HEK293T (cell line): Measurements from ENCODE around the gene SNTG2.

Experiments
- CTCF ChIA-PET: fragments of 350-600 bp; formaldehyde crosslinking; extraction: SDS; loops from one replicate; lab custom pipeline; 2021; ENCODE audit warnings: antibody characterized with exemption, inconsistent platforms; lab: Yijun Ruan, JAX
- POLR2A ChIA-PET: fragments of 350-600 bp; formaldehyde crosslinking; extraction: SDS; loops from one replicate; lab custom pipeline; 2020; ENCODE audit warnings: antibody characterized with exemption, inconsistent platforms; lab: Yijun Ruan, JAX
- DNase-seq: peaks from one replicate; pipeline ENCODE4 v3.0.0; 2012; ENCODE audit warnings: mixed read lengths; ENCODE audit errors: extremely low spot score
- ARNT ChIP-seq: fragments of 450-650 bp; IDR thresholded peaks from 2 replicates; pipeline ENCODE4 v1.6.1; 2017; ENCODE audit warnings: mild to moderate bottlenecking
- BHLHE40 ChIP-seq: fragments of 450-650 bp; IDR thresholded peaks from 2 replicates; pipeline ENCODE4 v1.6.1; 2016; ENCODE audit warnings: mild to moderate bottlenecking, moderate library complexity, borderline replicate concordance
- CTBP1 ChIP-seq: fragments of 450-650 bp; IDR thresholded peaks from 2 replicates; pipeline ENCODE4 v1.6.1; 2016; ENCODE audit warnings: borderline replicate concordance
- ELF4 ChIP-seq: fragments of 450-650 bp; IDR thresholded peaks from 2 replicates; pipeline ENCODE4 v1.6.1; 2017; ENCODE audit warnings: antibody characterized with exemption
- FOXA1 ChIP-seq: fragments of 450-650 bp; IDR thresholded peaks from 2 replicates; pipeline ENCODE4 v1.6.1; 2016; ENCODE audit warnings: mild to moderate bottlenecking
- FOXK2 ChIP-seq: fragments of 450-650 bp; IDR thresholded peaks from 2 replicates; pipeline ENCODE4 v1.6.1; 2016; ENCODE audit warnings: mild to moderate bottlenecking
- FOXM1 ChIP-seq: fragments of 450-650 bp; IDR thresholded peaks from 2 replicates; pipeline ENCODE4 v1.6.1; 2017; ENCODE audit warnings: mild to moderate bottlenecking, borderline replicate concordance
- HDGF ChIP-seq: fragments of 450-650 bp; IDR thresholded peaks from 2 replicates; pipeline ENCODE4 v1.6.1; 2017; ENCODE audit warnings: antibody characterized with exemption, borderline replicate concordance
- L3MBTL2 ChIP-seq: fragments of 450-650 bp; conservative IDR thresholded peaks from 2 replicates; pipeline ENCODE4 v1.6.1; 2016; ENCODE audit warnings: mild to moderate bottlenecking
- LEF1 ChIP-seq: fragments of 450-650 bp; IDR thresholded peaks from 2 replicates; pipeline ENCODE4 v1.6.1; 2017; ENCODE audit warnings: mild to moderate bottlenecking, borderline replicate concordance
- NFRKB ChIP-seq: fragments of 450-650 bp; IDR thresholded peaks from 2 replicates; pipeline ENCODE4 v1.6.1; 2016; ENCODE audit warnings: mild to moderate bottlenecking, moderate library complexity
- SP1 ChIP-seq: fragments of 450-650 bp; IDR thresholded peaks from 2 replicates; pipeline ENCODE4 v1.6.1; 2017
- SUZ12 ChIP-seq: fragments of 450-650 bp; IDR thresholded peaks from 2 replicates; pipeline ENCODE4 v1.6.1; 2016; ENCODE audit warnings: mild to moderate bottlenecking
- TARDBP ChIP-seq: fragments of 450-650 bp; IDR thresholded peaks from 2 replicates; pipeline ENCODE4 v1.6.1; 2016
- ZNF384 ChIP-seq: fragments of 450-650 bp; IDR thresholded peaks from 2 replicates; pipeline ENCODE4 v1.6.1; 2016
- TF ChIP-seq, protein P1 (sequence below): fragments of 450-650 bp; IDR thresholded peaks from 2 replicates; pipeline ENCODE4 v1.6.1; 2016

Gene SNTG2

DNA sequence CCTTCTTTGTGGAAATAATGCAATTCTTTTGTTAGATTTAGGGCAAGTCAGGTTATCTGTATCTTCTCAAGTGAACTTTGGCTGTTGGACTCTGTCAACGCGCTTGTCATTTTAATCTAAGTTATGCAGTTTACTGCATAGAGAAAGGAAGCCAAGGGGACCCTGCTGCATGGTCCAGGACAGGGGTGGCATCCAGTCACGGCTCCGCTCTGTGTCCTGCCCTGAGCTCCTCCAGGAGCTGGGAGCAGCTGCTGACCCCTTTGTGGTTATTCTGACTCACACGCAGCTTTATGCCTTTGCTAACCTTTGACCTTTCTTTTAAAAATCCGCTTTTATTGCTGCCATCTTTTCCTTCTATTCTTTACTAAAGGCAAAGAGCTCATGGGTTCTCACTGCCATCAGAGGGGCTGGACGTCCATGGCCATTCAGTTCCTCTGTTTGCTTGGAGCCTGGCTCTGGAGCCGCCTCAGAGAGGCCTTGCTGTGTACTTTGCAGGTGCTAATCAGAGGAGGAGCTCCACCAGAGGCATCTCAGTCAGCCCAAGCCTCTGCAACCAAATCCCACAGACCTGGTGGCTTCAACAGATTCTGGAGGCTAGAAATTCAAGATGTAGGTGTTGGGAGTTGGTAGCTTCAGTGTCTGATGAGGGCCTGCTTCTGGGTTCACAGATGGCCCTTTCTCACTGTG, 39.3 kb downstream of the SNTG2 start:
- CTCF ChIA-PET, result no interaction called here
- no peak for DNase-seq
- no peak for TF ChIP-seq CTBP1
- TF ChIP-seq, protein P1, sequence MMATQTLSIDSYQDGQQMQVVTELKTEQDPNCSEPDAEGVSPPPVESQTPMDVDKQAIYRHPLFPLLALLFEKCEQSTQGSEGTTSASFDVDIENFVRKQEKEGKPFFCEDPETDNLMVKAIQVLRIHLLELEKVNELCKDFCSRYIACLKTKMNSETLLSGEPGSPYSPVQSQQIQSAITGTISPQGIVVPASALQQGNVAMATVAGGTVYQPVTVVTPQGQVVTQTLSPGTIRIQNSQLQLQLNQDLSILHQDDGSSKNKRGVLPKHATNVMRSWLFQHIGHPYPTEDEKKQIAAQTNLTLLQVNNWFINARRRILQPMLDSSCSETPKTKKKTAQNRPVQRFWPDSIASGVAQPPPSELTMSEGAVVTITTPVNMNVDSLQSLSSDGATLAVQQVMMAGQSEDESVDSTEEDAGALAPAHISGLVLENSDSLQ, result no peak
- TF ChIP-seq TARDBP, result no peak
- no peak for TF ChIP-seq NFRKB
- TF ChIP-seq FOXK2, result no peak
- TF ChIP-seq HDGF, result no peak
- POLR2A ChIA-PET, result no interaction called here

DNA sequence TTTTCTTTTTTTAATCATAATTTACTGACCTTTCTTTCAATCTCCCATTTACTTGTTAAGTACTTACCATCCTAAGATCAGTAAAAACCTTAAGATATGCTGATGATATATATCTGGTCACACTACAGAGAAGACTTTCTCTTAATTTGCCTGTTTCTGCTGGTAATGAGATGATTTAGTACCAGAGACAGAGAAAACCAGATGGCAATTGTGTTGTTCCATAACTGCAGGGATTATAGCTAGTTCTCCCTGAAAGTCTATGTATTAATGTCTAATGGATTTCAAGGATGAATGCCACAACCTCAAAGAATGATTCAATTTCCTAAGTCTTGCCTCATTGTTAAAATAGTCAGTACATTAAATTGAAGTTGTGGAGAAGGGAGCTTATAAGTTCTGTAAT, 40.3 kb downstream of the SNTG2 start:
- no peak for DNase-seq
- ChIA-PET CTCF (no interaction called here), POLR2A (no interaction called here)
- TF ChIP-seq L3MBTL2 (no peak), FOXK2 (no peak), NFRKB (no peak), FOXA1 (no peak), HDGF (no peak), CTBP1 (no peak), TARDBP (no peak), ELF4 (no peak), SP1 (no peak), LEF1 (no peak), BHLHE40 (no peak), ZNF384 (no peak), ARNT (no peak)
- TF ChIP-seq, protein P1, result no peak

DNA sequence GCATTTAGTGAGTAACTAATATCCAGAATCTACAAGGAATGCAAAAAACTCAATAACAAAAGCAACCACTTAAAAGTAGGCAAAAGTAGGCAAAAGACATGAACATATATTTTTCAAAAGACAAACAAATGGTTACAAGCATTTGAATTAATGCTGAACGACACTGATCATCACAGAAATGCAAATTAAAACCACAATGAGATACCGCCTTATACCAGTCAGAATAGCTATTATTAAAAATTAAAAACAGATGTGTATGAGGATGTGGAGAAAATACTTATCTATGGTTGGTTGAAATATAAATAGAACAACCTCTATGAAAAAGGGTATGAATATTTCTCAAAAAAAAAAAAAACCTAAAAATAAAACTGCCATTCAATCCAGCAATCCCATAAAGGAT, 51.7 kb downstream of the SNTG2 start:
- no peak for DNase-seq
- TF ChIP-seq L3MBTL2 (no peak), TARDBP (no peak), ZNF384 (no peak), FOXK2 (no peak), HDGF (no peak), BHLHE40 (no peak), LEF1 (no peak), FOXM1 (no peak)
- TF ChIP-seq, protein P1, result no peak
- CTCF ChIA-PET, result no interaction called here
- POLR2A ChIA-PET, result no interaction called here

DNA sequence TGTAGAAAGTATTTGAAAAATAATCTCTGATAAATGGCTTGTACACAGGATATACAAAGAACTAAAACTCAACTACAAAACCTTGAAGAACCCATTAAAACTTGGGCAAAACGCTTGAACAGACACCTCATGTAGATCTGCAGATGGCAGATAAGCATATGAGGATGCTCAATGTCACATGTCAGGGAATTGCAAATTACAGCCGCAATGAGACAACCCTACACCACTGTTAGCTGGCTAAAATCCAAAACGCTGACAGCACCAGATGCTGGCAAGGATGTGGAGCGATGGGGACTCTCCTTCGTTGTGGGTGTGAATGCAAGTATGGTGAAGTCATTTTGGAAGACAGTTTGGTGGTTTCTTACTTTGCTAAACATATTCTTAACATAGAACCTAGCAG, 53.7 kb downstream of the SNTG2 start:
- TF ChIP-seq ZNF384 (no peak), NFRKB (no peak), SUZ12 (no peak), ELF4 (no peak), SP1 (no peak), FOXK2 (no peak), TARDBP (no peak), FOXA1 (no peak), CTBP1 (no peak)
- POLR2A ChIA-PET, result no interaction called here
- CTCF ChIA-PET, result no interaction called here
- DNase-seq, result no peak

DNA sequence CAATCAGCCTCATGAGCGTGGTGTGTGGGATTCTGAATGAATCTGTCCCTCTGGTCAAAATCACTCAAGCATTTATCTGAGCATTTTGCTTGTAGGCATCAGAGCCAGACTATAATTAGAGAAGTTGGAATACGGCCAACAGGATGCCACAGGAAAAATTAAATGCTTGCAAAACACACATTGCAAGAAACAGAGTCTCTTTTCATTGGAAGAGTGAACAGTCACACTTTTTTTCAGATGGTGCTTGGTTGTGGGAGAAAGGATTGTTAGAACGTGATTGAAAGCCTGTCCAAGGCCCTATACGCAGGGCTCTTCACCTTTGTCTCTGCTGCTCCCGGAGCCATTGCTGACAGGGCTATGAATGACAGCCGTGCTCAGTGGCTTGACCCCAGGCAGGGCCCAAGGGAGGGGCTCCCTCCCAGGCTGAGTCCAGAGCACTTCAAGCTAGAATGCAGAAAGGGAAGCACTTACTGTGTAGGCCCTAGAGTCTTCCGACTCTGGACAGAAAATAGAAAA, 59.8 kb downstream of the SNTG2 start:
- TF ChIP-seq FOXM1, result no peak
- TF ChIP-seq FOXK2, result no peak
- TF ChIP-seq HDGF, result no peak
- TF ChIP-seq ELF4, result no peak
- TF ChIP-seq NFRKB, result no peak
- no peak for TF ChIP-seq LEF1
- no peak for TF ChIP-seq ARNT
- no peak for DNase-seq
- POLR2A ChIA-PET, result no interaction called here
- CTCF ChIA-PET, result no interaction called here

DNA sequence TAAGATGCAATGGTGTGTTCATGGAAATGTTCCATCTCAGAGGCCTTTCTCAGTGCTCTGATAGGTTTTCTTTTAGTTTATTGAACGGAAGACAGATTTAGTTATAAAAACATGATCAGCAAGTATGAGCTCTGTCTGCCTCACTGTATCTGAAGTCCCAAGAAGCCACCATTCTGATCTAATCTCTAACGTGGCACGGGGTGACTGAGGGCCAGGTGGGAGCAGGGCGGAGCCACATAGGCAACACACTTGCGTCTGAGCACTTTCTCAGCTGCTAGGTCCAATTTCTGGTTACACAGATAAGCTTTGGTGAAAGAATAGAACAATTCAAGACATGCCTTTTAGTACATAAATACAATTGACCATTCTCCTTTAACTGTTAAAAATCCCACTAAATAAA, 60.4 kb downstream of the SNTG2 start:
- no peak for TF ChIP-seq NFRKB
- no peak for DNase-seq
- POLR2A ChIA-PET, result no interaction called here
- CTCF ChIA-PET, result no interaction called here

DNA sequence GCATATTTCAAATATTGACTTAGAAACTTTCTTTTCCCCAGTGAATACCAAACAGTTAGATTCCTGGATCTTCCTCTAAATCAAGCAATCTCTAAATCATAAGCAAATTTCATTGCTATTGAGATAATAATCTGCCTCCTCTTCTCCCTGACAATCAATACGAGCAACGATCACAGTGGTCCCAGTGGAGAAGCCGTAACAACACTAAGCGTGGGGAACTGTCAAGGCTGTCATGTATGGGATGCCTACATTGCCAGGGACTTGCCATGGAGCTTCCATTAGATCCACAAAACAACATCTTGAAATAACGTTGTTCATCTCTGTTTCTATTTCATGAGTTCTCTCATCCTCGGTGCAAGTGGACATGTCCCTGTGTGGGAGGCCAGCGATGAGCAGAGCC, 61.3 kb downstream of the SNTG2 start:
- TF ChIP-seq SP1 (no peak), TARDBP (no peak), ARNT (no peak), HDGF (no peak), BHLHE40 (no peak), SUZ12 (no peak), FOXK2 (no peak), LEF1 (no peak), FOXA1 (no peak), NFRKB (no peak), ELF4 (no peak), CTBP1 (no peak), L3MBTL2 (no peak)
- TF ChIP-seq, protein P1, result no peak
- DNase-seq, result no peak
- CTCF ChIA-PET, result no interaction called here
- POLR2A ChIA-PET, result no interaction called here
